GM12892 (cell line): ENCODE data around the gene CEP41.

ENCODE experiments used
- POLR2A ChIP-seq: IDR thresholded peaks from 2 replicates; pipeline ENCODE4 v1.6.1; 2011; ENCODE audit warnings: low read depth, low read length, control low read depth
- POLR2AphosphoS5 ChIP-seq: IDR thresholded peaks from 2 replicates; pipeline ENCODE4 v1.6.1; 2011; ENCODE audit warnings: low read depth, low read length, control low read depth
- TAF1 ChIP-seq: IDR thresholded peaks from 2 replicates; pipeline ENCODE4 v1.6.1; 2011; ENCODE audit warnings: low read depth, mild to moderate bottlenecking, control low read depth, low read length, borderline replicate concordance

DNA sequence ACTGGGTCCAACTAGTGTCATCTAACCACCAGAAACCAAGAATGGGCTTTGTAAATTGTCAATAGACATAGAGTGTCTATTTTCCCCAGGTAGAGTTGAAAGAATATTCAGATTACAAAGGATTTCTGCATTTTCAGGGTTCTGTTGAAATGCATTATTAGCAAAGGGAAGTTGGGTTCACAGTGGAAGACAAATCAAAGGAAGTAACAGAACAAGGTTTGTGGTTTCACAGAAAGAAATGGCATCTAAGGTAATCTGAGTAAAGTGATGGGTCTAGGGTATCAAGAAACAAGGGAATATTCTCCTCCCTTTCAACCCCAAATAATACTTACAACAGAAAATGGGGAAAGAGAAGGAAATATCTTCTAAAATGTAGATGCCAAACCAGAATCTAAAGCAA is 25.8 kb downstream of the CEP41 start:
- no peak for TF ChIP-seq POLR2AphosphoS5
- TF ChIP-seq POLR2A = no peak
- TF ChIP-seq TAF1 = no peak
